Ascending aorta (tissue), 2 donors: ENCODE results near the gene MTG1. TPM values are rescaled to one million over a fixed set of nuclear protein-coding genes. Genes with fewer than 3 reads are reported as not detected.
A peak's percentile ranks its signal among the peaks of the same experiment; 100 is the strongest.

Experiments
- DNase-seq, 2 donors: peaks; one replicate each; pipeline ENCODE4 v3.0.0-alpha.2; 2019; ENCODE audit warnings: low spot score in 2 of 2
- H3K27ac ChIP-seq, 2 donors: fragments of 200-600 bp; sonication (generic); one replicate each; pipeline ENCODE4 v1.5.1; 2016 to 2017; ENCODE audit warnings: mild to moderate bottlenecking in 1 of 2
- H3K27me3 ChIP-seq: fragments of 200-600 bp; sonication (generic); one replicate; pipeline ENCODE4 v1.5.1; 2017
- H3K36me3 ChIP-seq, 2 donors: fragments of 200-600 bp; sonication (generic); one replicate each; pipeline ENCODE4 v1.5.1; 2016
- H3K4me1 ChIP-seq, 2 donors: fragments of 200-600 bp; sonication (generic); one replicate each; pipeline ENCODE4 v1.5.1; 2016 to 2017; ENCODE audit warnings: mild to moderate bottlenecking in 1 of 2
- H3K4me3 ChIP-seq, 2 donors: fragments of 200-600 bp; sonication (generic); one replicate each; pipeline ENCODE4 v1.5.1; 2016 to 2017; ENCODE audit warnings: mild to moderate bottlenecking in 1 of 2
- H3K9me3 ChIP-seq, 2 donors: fragments of 200-600 bp; sonication (generic); one replicate each; pipeline ENCODE4 v1.5.1; 2016
- intact Hi-C: fragments of 100-400 bp; cut with DNase I; formaldehyde crosslinking; loops from one replicate; pipeline ENCODE4 v1.15.1; 2023
- total RNA-seq: library from RNA; depleted of rRNA; stranded (reverse); fragments of >200 nt; gene quantifications from one replicate; pipeline ENCODE4 v1.1.0, GENCODE V29; 2016
- TF ChIP-seq, protein P1 (sequence below), 3 experiments: fragments of 200-600 bp in 2 of 3; fragments of 450-650 bp in 1 of 3; sonication (generic) in 2 of 3; IDR thresholded peaks; one replicate each; pipeline ENCODE4 v1.5.1; 2016 to 2019; ENCODE audit warnings: antibody characterized with exemption in 3 of 3, mild to moderate bottlenecking in 1 of 3, moderate library complexity in 1 of 3

The MTG1 gene
- total RNA-seq, 1 donor from 2014 or later = 37.8 TPM

DNA sequence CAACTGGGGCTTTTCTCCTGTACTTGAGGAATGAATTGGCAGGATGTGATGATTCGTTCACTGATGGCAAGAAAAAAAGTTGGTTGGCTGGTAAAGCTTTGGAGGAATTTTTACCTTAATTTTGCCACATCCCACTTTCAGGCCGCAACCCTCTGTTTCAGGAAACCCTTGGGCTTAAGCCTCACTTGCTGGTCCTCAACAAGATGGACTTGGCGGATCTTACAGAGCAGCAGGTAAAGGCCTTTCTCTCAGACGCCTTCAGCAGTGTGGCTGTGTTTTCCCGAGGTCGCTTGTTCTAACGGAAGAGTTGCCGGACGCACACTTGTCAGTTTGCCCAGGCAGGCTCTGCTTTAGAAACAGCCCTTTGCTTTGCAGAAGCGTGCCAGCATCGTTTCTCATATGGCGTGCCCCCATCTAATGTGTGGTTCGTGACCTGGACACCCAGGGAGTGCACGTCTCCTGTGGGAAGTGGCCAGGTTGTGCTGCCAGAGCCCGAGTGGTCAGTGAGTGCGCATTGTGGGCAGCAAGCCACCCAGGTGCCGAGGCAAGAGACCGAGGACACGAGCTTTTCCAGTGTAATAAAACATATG, 2.2 kb downstream of the MTG1 start:
- no peak for DNase-seq
- H3K36me3 ChIP-seq = peaks cover 22 to 45% of the 10 kb centered on the region in 2 donors
- H3K4me3 ChIP-seq = no peak overlapping the region
- H3K27me3 ChIP-seq = no peaks in the 10 kb centered on the region
- H3K9me3 ChIP-seq = no peaks in the 10 kb centered on the region
- peaks cover 0 to 14% of the 10 kb centered on the region in 2 donors for H3K4me1 ChIP-seq
- intact Hi-C loops = no loop called here
- TF ChIP-seq, protein P1, sequence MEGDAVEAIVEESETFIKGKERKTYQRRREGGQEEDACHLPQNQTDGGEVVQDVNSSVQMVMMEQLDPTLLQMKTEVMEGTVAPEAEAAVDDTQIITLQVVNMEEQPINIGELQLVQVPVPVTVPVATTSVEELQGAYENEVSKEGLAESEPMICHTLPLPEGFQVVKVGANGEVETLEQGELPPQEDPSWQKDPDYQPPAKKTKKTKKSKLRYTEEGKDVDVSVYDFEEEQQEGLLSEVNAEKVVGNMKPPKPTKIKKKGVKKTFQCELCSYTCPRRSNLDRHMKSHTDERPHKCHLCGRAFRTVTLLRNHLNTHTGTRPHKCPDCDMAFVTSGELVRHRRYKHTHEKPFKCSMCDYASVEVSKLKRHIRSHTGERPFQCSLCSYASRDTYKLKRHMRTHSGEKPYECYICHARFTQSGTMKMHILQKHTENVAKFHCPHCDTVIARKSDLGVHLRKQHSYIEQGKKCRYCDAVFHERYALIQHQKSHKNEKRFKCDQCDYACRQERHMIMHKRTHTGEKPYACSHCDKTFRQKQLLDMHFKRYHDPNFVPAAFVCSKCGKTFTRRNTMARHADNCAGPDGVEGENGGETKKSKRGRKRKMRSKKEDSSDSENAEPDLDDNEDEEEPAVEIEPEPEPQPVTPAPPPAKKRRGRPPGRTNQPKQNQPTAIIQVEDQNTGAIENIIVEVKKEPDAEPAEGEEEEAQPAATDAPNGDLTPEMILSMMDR (IDR thresholded peaks at IDR 0.05) = no peak
- H3K27ac ChIP-seq = no peak overlapping the region

DNA sequence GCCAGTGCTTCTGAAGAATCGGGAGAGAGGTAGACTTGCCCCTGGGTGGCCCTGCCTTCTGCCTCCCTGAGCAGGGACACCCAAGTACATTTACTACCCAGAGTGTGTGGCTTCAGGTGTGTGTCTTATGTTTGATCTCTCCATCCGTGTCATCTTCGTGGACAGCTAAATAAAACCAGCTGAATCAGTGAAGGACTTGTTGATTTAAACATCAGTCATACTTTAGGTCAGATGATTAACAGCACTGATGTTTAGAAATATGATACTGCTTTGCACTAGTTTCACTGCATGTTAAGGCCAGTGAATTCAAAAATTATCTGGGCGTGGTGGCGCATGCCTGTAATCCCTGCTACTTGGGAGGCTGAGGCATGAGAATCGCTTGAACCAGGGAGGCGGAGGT, 4.0 kb downstream of the MTG1 start:
- H3K27ac ChIP-seq = no peak overlapping the region
- H3K36me3 ChIP-seq = peaks cover 39 to 63% of the 10 kb centered on the region in 2 donors
- TF ChIP-seq, protein P1 (IDR thresholded peaks at IDR 0.05) = no peak
- DNase-seq = no peak
- no peak overlapping the region for H3K4me3 ChIP-seq
- no peaks in the 10 kb centered on the region for H3K9me3 ChIP-seq
- H3K4me1 ChIP-seq = peaks cover 0 to 14% of the 10 kb centered on the region in 2 donors
- intact Hi-C loops = no loop called here
- no peaks in the 10 kb centered on the region for H3K27me3 ChIP-seq

DNA sequence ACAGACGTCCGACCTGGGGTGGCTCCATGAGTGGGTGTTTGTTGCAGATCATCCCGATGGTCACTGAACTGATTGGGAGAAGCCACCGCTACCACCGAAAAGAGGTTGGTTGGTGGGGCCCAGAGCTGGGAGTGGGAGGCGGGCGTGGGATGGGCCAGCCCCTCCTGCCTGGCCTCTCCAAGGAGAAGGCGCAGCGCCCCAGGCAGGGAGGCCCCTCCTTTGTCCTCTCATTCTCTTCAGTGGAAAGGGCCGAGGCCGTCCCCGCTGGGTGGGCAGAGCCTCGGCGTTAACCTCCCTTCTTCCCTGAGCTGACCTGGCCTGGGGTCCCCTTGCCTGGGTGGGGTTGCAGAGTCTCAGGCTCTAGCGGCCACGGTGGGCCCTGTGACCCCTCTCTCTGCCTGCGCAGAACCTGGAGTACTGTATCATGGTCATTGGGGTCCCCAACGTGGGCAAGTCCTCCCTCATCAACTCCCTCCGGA, 5.2 kb downstream of the MTG1 start:
- no peak for DNase-seq
- Histone ChIP-seq H3K9me3 (no peaks in the 10 kb centered on the region), H3K4me1 (peaks cover 0 to 10% of the 10 kb centered on the region in 2 donors), H3K36me3 (peaks cover 43 to 72% of the 10 kb centered on the region in 2 donors), H3K4me3 (no peak overlapping the region), H3K27ac (no peak overlapping the region), H3K27me3 (no peaks in the 10 kb centered on the region)
- TF ChIP-seq, protein P1 (IDR thresholded peaks at IDR 0.05) = no peak
- intact Hi-C loops = no loop called here

DNA sequence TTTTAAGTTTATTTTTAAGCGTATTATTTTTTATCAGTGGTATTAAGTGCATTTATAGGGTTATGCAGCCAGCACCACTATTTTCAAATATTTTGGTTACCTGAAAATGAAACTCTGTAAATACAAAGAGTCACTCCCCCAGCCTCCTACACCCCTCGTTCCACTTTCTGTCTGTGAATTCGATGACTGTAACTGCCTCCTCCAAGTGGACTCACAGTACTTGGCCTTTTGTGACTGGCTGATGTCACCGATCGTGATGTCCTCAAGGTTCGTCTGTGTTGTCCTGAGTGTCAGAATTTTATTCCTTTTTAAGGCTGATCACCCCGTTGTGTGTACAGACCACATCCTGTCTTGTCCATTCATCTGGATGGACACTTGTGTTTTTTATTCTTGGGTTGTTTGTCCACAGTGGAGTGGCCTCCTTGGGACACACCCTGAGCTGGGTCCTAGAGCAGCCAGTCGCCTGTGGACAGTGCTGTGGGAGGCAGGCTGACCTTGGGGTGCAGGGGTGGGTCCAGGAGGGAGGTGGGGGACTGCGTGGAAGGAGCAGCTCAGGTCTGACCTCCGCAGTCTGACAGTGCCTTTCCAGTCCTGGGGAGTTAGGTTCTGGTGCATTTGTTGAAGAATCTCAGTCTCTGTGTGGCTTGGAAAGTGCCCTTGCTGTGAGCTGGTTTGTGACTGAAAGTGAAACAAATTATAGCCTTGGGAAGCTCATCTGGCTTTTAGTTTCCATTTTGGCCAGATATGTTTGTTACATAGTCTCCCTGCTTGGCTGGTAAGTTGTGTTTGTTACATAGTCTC, 6.9 kb downstream of the MTG1 start:
- DNase-seq = no peak

DNA sequence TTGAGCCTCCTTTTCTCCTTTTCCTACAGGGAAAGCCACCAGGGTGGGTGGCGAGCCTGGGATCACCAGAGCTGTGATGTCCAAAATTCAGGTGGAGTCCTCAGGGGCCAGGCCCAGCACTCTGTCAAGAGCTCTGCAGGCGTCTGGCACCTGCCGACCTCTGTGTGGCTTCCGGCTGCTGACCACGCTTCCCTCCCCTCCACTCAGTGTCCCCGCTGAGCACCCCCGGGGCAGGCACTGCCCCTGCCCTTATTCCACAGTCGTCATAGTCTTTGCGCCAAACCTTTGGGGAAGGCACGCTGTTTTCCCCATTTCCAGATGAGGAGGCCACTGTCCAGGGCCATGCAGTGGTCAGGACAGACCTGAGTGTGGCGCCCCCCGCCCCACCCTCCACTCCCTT, 7.5 kb downstream of the MTG1 start:
- DNase-seq = peak in 1 of 2 donors; percentile 42
- H3K27me3 ChIP-seq = no peaks in the 10 kb centered on the region
- H3K27ac ChIP-seq = no peak overlapping the region
- no peaks in the 10 kb centered on the region for H3K9me3 ChIP-seq
- no peak overlapping the region for H3K4me3 ChIP-seq
- TF ChIP-seq, protein P1 (IDR thresholded peaks at IDR 0.05) = no peak
- intact Hi-C loops = no loop called here
- no peaks in the 10 kb centered on the region for H3K4me1 ChIP-seq
- H3K36me3 ChIP-seq = peaks cover 43 to 75% of the 10 kb centered on the region in 2 donors

More for the DNA sequence above, 6.9 kb downstream of the MTG1 start:
- no peaks in the 10 kb centered on the region for H3K27me3 ChIP-seq
- H3K4me1 ChIP-seq = no peaks in the 10 kb centered on the region
- H3K9me3 ChIP-seq = no peaks in the 10 kb centered on the region
- no peak overlapping the region for H3K27ac ChIP-seq
- H3K36me3 ChIP-seq = peaks cover 43 to 74% of the 10 kb centered on the region in 2 donors
- TF ChIP-seq, protein P1 (IDR thresholded peaks at IDR 0.05) = no peak
- H3K4me3 ChIP-seq = no peak overlapping the region
- intact Hi-C loops = no loop called here
